Renal cortical epithelial cell (primary cell): Measurements from ENCODE around the gene SMCO4. TPM values are rescaled to one million over a fixed set of nuclear protein-coding genes. Genes with fewer than 3 reads are reported as not detected.
"Not testable (repeated sequence)": the region's sequence is repeated elsewhere in the genome, so short reads cannot be mapped to it uniquely, and the experiment has no call there.

Source experiments
- DNase-seq: peaks from one replicate; pipeline ENCODE4 v3.0.0-alpha.2; 2011; ENCODE audit warnings: low read depth
- total RNA-seq: library from RNA; depleted of rRNA; stranded (reverse); fragments of >200 nt; gene quantifications from 2 replicates; pipeline ENCODE4 v1.2.3, GENCODE V29; 2014

SMCO4 gene
- total RNA-seq = 15.6 and 17.5 TPM in 2 replicates

DNA sequence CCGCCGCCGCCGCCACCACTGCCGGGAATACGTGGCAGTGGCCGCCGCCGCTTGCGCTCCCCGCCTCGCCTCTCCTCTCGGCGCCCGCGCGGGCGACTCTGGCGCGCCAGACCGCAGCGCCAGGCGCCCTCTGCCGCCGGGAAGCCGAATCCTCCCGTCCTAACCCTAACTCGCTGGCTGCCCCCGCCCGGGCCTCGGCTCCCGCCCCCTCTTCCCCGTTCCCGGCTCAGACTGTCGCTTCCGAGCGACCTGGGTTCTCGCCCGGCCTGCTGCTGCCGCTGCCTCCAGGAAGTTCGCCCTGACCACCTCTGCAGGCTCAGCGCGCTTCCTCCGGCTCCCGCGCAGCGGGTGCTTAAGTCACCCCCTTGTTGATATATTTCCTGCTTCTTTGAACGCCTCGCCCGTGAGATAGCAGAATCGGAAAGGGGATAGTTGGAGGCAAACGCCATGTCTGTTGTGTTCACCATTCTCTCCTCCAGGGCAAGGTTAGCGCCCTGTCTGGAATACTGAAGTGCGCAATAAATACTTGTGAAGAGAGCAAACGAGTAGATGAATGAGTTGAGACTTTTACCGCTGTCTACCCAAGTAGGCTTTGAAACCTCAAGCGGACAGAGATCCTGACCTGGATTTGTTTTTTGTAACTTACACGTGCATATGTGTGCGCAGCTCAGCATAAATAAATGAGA is at the start of gene SMCO4:
SMCO4 (minus strand) TSS at position 100 of the 686 bp plus-strand sequence. CDS start 64,202 bp downstream, outside the sequence.
- peak; percentile 37 for DNase-seq

DNA sequence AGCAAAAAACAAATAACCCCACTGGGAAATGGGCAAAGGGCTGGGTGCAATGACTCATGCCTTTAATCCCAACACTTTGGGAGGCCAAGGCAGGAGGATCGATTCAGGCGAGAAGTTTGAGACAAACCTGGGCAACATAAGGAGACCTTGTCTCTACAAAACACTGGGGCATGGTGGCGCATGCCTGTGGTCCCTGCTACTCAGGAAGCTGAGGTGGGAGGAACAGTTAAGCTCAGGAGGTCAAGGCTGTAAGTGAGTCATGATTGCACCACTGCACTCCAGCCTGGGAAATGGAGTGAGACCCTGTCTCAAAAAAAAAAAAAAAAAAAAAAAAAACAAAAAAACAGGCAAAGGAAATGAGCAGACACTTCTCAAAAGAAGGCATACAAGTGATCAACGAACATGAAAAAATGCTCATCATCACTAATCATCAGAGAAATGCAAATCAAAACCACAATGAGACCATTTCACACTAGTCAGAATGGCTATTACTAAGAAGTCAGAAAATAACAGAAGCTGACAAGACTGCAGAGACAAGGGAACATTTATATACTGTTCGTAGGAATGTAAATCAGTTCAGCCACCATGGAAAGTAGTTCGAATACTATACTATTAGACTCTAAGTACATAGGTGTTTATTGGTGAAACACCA is 48.2 kb upstream of the SMCO4 start:
- DNase-seq = peak; percentile 97

DNA sequence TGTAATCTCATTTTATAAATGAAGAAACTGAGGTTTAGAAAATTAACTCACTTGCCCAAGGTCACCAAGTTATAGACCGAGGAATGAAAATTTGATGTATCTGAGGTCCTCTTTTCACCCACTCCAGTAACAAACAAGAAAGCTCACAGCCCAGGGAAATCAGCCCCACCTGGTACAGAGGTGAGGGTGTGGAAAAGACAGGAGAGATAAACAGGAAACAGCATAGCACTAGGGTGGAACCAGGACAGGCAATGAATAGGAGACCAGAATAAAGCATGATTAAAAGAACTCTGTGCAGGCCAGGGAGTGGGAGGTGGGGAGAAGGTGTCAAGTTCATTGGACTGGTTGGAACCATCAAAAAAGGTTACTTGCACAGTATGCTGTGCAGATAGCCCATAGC is 46.2 kb upstream of the SMCO4 start:
- no peak for DNase-seq

DNA sequence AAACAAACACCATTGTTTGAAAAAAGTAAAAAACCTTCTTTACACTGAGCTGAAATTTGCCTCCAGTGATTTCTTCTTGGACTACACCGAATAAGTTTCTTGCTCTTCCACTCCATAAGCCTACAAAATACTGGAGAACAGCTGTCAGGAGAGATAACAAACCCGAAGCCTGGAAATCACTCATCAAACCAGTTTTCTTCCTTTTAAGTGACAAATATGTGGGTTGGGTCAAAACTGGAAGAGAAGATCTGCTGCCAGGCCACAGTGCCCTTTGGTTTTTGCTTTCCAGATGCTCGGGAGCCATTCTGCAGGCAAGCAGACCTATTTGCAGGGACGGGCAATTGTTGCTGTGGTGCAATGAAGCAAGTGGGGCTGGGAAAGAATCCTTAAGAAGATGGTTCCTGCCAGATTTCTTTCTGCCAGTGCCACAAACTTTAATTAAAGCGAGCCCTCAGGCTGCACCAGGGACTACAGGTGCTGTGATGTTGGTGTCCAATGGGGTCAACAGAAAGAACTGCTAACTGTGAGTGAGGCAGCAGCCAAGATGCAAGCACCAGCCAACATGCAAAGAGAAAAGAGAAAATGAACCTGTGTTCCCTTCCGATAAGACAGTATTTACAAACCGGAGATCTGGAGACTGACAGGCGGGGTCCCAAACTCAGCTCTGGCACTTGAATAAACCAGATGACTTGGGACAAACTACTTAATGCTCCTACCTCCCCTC is 44.8 kb upstream of the SMCO4 start:
- no peak for DNase-seq

DNA sequence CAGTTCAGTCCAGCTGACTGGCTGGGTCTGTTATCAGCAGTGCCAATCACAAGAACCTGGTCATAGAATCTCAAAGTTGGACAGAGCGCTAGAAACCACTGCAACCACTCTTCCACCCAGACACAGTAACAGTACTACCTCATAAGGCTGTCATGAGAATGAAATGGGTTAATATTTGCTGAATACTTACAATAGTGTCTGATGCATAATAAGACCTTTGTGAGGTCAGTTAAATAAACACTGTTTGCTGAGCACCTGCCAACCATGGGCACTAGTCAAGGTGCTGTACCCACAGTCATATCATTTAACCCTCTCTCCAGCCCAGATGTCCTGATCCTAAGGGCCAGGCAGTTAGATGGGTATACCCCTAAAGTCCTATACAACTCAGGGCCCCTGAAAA is 44.2 kb upstream of the SMCO4 start:
- peak; percentile 57 for DNase-seq

DNA sequence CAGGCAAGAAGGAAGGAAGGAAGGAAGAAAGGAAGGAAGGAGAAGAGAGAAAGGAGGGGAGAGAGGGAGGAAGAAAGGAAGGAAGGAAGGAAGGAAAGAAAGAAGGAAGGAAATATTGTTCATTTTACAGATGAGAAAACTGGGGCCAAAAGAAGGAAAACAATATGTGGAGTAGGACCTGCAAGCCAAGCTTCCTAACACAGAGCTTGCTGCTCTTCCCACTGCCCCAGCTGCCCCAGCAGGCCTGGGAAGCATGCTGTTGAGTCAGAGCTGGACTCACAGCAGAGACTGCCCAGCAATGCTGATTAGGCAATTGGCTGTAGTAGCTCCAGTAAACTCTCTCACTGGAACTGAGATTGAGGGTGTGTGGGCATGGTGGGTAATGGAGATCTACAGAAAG is 42.6 kb upstream of the SMCO4 start:
- DNase-seq = peak; percentile 93

DNA sequence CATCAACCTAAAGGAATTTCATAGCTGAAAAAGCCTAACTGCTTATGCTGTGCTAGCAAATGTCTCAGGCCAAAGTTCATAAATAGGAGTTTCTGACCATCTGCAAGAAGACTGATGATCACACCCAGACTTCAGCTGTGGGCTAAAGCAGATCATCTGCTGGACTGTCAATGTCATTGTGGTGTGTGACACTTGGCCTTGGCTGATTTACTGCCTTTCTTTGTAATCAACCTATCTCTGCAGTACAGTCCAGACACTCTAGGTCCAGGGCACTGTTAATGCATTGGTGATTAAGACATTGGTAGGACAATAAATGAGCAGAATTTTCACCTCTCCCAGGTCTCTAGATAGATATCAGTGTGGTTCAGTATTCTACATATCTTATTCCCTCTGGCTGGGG is 40.3 kb upstream of the SMCO4 start:
- DNase-seq = no peak

- no peak for DNase-seq
Measured at GRCh38 chr11:93579187-93579751, 36.1 kb upstream of the SMCO4 start.

DNA sequence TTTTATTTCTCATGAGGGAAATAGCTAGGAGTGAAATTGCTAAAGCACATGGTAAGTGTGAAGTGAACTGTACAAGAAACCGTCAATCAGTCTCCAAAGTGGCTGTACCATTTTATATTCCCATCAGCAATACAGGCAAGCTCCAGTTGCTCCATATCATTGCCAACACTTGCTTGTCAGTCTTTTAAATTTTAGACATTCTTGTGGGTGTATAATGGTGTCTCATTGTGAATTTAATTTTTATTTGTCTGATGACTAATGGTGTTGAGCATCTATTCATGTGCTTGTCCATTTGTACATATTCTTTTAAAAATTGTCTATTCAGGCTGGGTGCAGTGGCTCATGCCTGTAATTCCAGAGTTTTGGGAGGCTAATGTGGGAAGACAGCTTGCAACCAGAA is 34.1 kb upstream of the SMCO4 start:
- DNase-seq = peak; percentile 60

DNA sequence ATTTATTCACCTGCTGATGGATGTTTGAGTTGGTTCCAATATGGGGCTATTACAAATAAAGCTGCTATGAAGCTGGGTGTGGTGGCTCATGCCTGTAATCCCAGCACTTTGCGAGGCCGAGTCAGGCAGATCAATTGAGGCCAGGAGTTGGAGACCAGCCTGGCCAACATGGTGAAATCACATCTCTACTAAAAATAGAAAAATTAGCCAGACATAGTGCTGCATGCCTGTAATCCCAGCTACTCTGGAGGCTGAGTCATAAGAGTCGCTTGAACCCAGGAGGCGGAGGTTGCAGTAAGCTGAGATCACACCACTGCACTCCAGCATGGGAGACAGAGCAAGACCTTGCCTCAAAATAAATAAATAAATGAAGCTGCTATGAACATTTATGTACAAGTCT is 33.7 kb upstream of the SMCO4 start:
- DNase-seq = not testable (repeated sequence)

- no peak for DNase-seq
Measured at GRCh38 chr11:93574638-93575220, 31.5 kb upstream of the SMCO4 start.

- DNase-seq = no peak
Measured at GRCh38 chr11:93573184-93573583, 30.0 kb upstream of the SMCO4 start.

- no peak for DNase-seq
Measured at GRCh38 chr11:93572621-93573020, 29.4 kb upstream of the SMCO4 start.

DNA sequence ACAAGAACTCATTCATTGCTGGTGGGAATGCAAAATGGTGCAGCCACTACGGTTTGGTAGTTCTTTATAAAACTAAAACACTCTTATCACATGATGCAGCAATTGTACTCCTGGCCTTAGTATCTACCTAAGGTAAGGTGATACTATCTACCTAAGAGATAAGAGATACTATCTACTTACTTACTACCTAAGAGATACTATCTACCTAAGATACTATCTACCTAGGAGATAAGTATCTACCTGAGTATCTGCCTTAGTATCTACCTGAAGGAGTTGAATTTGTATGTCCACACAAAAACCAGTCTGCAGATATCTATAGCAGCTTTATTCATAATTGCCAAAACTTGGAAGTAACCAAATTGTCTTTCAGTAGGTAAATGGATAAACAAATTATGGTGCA is 29.0 kb upstream of the SMCO4 start:
- DNase-seq = no peak

DNA sequence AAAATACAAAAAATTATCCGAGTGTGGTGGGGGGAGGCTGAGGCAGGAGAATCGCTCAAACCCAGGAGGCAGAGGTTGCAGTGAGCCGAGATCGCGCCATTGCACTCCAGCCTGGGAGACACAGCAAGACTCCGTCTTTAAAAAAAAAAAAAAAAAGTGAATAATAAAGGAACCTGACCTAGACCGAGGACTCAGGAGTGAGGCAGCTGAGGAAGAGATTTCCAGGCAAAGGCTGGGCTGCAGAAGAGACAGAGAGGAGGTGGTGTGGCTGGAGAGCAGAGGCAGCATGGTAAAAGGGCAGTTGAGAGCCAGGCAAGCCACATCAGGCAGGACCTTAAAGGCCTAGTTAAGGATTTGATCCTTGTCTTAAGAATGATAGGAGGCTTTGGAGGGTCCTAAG is 28.4 kb upstream of the SMCO4 start:
- no peak for DNase-seq

DNA sequence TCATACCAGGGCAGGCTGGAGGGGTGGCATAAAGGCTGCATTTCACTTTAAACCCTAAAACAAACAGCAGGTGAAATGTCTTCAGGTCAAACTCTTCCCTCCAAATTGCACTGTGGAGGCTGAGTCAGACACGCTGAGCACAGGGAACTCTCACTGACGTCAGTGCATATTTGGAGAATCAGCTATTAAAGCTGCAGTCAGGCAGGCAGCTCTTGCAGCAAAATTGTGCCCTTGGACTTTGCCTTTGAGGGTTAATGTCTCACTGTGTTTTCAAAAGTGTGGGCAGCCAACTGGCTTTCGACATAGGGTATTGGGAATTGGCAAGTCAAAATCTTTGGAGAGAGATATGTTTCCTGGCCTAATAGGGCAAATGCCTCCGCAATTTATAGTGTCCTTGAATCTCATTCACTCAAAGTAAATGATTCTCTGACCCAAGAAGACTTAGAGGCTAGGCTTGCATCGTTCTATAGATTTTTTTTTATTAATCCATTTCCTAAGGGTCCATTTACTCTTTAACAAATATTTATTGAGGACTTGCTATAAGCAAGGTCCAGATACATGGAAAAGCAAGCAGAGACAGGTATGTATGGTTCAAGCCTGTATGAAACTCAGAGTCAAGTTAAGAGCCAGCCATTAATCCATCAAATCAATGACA is 27.7 kb upstream of the SMCO4 start:
- DNase-seq = peak; percentile 89

DNA sequence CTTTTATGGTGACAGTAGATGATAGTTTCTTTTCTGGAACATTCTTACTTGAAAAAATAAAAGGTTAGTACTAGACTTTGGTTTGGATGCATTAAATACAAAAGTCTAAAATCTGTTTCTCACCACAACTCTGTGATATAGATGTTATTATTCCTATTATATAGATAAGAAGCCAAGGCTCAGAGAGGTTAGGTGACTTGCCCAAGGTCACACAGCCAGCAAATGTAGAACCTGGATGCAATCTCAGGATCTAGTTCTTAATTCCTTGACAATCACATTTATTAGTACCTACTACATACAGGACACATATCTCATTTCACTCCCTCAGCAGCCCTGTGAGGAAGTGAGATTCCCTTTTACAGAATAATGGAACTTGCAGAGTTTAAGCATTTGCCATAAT is 26.3 kb upstream of the SMCO4 start:
- no peak for DNase-seq

DNA sequence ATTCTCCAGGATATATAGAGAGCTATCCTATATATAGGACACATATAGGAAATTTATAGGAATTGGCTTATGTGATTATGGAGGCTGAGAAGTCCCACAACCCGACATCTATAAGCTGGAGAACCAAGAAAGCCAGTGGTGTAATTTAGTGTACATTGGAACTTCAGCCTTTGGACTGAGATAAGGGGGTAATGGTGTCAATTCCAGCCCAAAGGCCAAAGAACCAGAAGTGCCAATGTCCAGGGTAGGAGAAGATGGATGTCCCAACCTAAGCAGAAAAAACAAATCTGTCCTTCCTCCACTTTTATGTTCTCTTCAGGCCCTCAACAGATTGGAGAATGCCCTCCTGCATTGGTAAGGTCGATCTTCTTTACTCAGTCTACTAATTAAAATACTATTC is 25.5 kb upstream of the SMCO4 start:
- DNase-seq = no peak

- peak; percentile 21 for DNase-seq
Measured at GRCh38 chr11:93567401-93567895, 24.3 kb upstream of the SMCO4 start.

GRCh38 chr11:93564895-93565294 is 21.7 kb upstream of the SMCO4 start:
- DNase-seq = no peak

- DNase-seq = no peak
Measured at GRCh38 chr11:93563857-93564256, 20.7 kb upstream of the SMCO4 start.
